ENCODE results near the gene PICALM.

GRCh38 chr11:86108890-86109638 is 40.2 kb upstream of the PICALM start:
- TF ChIP-seq CTCF (IDR thresholded peaks at IDR 0.05) (no peak), POLR2A (IDR thresholded peaks at IDR 0.05) (no peak)

Measured in adrenal gland (tissue), 5 donors.